GM10248 (cell line): ENCODE results near the gene OGG1.

ENCODE experiments used
- CTCF ChIA-PET: fragments of 300-600 bp; sonication (Branson Sonifier 250); formaldehyde crosslinking; extraction: SDS; loops from one replicate; lab custom pipeline; 2021; ENCODE audit warnings: antibody characterized with exemption; lab: Yijun Ruan, JAX
- POLR2A ChIA-PET: fragments of 350-650 bp; sonication (Branson Sonifier 250); formaldehyde crosslinking; extraction: SDS; loops from one replicate; lab custom pipeline; 2020; ENCODE audit warnings: antibody characterized with exemption; lab: Yijun Ruan, JAX
- DNase-seq: peaks from one replicate; pipeline ENCODE4 v3.0.0; 2012; ENCODE audit errors: extremely low spot score
- TF ChIP-seq, protein P1 (sequence below): IDR thresholded peaks from 2 replicates; pipeline ENCODE4 v1.5.1; 2012; ENCODE audit warnings: mild to moderate bottlenecking, low read depth; ENCODE audit errors: extremely low read depth, missing control alignments, control extremely low read depth

Gene OGG1

DNA sequence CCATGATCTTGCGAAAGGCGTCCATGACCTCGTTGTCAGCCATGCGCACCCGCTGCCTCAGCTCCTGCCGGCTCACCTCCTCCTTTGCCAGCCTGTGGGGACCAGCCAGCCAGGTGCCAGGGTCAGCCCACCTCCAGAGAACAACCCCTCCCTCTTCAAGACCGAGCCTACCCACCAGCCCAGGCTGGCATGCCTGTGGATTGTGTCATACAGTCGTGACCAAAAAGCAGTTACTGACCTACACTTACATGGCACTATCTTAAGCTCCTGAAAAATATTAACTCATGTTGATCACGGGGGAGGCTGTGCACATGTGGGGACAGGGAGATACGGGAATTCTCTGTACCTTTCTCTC, 30.7 kb downstream of the OGG1 start:
- ChIA-PET POLR2A (interaction anchor here (1.3 kb wide), 1 partner anchor 10 kb away, joined by 3 read pairs; no protein-coding TSS in a partner anchor), CTCF (interaction anchor here (0.9 to 1.2 kb wide), 3 partner anchors 11 to 13 kb away, joined by 3 read pairs; partner anchors contain the start of genes CAMK1 and TADA3)
- TF ChIP-seq, protein P1, sequence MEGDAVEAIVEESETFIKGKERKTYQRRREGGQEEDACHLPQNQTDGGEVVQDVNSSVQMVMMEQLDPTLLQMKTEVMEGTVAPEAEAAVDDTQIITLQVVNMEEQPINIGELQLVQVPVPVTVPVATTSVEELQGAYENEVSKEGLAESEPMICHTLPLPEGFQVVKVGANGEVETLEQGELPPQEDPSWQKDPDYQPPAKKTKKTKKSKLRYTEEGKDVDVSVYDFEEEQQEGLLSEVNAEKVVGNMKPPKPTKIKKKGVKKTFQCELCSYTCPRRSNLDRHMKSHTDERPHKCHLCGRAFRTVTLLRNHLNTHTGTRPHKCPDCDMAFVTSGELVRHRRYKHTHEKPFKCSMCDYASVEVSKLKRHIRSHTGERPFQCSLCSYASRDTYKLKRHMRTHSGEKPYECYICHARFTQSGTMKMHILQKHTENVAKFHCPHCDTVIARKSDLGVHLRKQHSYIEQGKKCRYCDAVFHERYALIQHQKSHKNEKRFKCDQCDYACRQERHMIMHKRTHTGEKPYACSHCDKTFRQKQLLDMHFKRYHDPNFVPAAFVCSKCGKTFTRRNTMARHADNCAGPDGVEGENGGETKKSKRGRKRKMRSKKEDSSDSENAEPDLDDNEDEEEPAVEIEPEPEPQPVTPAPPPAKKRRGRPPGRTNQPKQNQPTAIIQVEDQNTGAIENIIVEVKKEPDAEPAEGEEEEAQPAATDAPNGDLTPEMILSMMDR = no peak
- no peak for DNase-seq

DNA sequence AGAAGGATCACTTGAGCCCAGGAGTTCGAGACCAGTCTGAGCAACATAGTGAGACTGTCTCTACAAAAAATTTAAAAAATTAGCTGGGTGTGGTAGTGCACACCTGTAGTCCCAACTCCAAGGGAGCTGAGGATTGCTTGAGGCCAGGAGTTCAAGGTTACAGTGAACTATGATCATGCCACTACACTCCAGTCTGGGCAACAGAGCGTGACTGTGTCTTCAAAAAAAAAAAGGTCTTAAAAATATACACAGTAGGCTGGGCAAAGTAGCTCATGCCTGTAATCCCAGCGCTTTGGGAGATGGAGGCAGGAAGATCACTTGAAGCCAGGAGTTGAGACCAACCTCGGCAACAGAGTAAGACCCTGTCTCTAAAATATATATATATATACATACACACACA, 31.2 kb downstream of the OGG1 start:
- ChIA-PET CTCF (interaction anchor here (0.9 to 1.6 kb wide), 4 partner anchors 9 to 14 kb away, joined by 3 to 5 read pairs (median 3); partner anchors contain the start of genes CAMK1 and TADA3), POLR2A (interaction anchor here (0.5 to 1.3 kb wide), 3 partner anchors 10 to 332 kb away, joined by 3 to 4 read pairs (median 4); no protein-coding TSS in a partner anchor)
- DNase-seq = no peak
- TF ChIP-seq, protein P1 = no peak

DNA sequence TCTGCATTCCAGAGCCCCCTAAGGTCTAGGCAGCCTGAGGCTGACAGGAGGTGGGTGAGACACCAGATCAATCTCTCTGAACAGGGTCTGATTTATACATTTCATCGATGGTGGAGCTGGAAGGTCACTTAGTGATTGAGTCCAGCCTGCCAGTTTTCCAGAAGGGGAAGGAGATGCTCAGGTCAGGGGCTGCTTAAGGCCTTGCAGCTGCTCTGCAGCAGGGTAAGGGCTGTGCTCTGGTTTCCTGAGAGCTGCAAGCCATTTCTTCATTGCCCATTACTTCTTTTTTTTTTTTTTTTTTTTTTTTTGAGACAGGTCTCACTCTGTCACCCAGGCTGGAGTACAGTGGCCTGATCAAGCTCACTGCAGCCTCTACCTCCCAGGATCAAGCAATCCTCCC, 31.8 kb downstream of the OGG1 start:
- ChIA-PET CTCF (interaction anchor here (1.2 to 1.6 kb wide), 3 partner anchors 10 to 27 kb away, joined by 3 to 5 read pairs (median 5); no protein-coding TSS in a partner anchor), POLR2A (interaction anchor here (0.5 to 0.6 kb wide), 2 partner anchors 18 to 332 kb away, joined by 4 read pairs; no protein-coding TSS in a partner anchor)
- TF ChIP-seq, protein P1 = no peak
- DNase-seq = no peak

DNA sequence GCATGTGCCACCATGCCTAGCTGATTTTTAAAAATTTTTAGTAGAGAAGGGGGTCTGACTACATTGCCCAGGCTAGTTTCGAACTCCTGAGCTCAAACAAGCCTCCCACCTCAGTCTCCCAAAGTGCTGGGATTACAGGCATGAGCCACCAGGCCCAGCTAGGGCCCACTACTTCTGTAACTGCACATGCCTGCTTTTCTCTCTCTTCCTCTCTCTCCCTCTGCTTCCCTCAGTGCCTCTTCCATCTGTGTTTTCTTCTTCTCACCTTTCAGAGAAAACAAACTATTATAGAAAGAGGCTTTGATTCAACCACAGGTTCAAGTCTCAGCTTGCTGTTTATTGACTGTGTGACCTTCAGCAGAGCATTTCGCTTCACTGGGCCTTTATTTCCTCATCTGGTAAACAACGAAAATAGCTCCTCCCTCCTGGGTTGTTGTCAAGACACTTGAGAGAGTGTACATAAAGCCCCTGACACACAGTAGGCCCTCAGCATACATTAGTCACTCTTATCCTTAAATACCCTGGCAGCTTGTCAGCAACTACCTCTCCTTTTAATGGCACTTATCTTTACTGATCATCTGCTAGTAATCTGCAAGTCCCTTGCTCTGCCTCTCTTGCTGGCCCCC, 32.3 kb downstream of the OGG1 start:
- no peak for DNase-seq
- CTCF ChIA-PET = interaction anchor here (0.8 to 1.6 kb wide), 3 partner anchors 10 to 26 kb away, joined by 3 to 5 read pairs (median 5); no protein-coding TSS in a partner anchor
- TF ChIP-seq, protein P1 = no peak
- POLR2A ChIA-PET = no interaction called here

DNA sequence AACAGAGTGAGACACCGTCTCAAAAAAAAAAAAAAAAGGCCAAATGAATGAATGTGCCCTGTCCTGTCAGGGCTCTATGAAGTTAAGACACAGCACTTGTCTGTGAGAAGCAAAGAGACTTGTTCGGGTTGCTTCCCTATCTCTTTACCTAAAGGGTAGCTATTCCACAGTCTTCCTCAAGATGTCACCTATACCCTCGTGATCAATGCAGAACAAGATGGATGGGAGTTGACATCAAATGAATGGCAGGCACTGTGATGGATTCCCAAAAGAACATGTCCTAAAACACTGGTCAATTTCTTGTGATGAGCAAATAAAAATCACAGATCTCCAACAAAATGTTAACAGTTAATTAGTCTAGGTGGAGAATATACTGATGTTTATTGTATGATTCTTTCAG, 33.0 kb downstream of the OGG1 start:
- no peak for DNase-seq
- TF ChIP-seq, protein P1 = peak; percentile 33
- ChIA-PET CTCF (interaction anchor here (0.8 to 1.5 kb wide), 2 partner anchors 15 to 25 kb away, joined by 3 to 5 read pairs; no protein-coding TSS in a partner anchor), POLR2A (interaction anchor here (0.7 to 0.9 kb wide), 2 partner anchors 10 to 493 kb away, joined by 3 read pairs; partner anchors contain the start of gene ARPC4)

DNA sequence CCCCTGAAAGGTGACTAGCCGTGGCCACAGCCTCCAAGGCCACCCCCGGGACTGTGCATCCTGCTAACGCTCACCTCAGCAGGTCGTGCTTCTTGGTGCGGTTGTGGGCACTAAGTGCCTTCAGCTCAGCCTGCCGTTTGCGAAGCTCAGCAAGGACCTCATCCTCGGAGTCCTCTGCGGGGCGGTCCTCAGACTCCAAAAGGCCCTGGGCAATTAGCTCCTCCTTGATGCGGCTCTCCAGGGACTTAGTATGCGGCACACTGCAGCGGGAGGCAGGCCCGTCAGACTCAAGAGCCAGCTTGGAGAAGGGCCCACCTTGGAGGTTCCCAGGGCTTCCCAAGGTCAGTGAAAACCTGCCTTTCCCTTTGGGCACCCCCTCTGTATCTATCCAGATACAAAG, 34.2 kb downstream of the OGG1 start:
- no peak for DNase-seq
- ChIA-PET CTCF (no interaction called here), POLR2A (no interaction called here)
- TF ChIP-seq, protein P1 = no peak
